Measurements from ENCODE around the gene GALNT9.
"Not testable (repeated sequence)": the region's sequence is repeated elsewhere in the genome, so short reads cannot be mapped to it uniquely, and the experiment has no call there.

Gene GALNT9

GRCh38 chr12:132158677-132159554, 170.5 kb downstream of the GALNT9 start:
- no peak for DNase-seq (ENCODE audit: low spot score in 2 of 2)
- H3K27ac Mint-ChIP-seq = no peak overlapping the region
- no peak for ATAC-seq
- no peaks in the 10 kb centered on the region for H3K36me3 Mint-ChIP-seq
- H3K4me3 Mint-ChIP-seq = no peak overlapping the region
- H3K4me1 Mint-ChIP-seq = peaks cover 9% of the 10 kb centered on the region
- H3K9me3 Mint-ChIP-seq = no peaks in the 10 kb centered on the region

GRCh38 chr12:132157733-132158409, 171.5 kb downstream of the GALNT9 start:
- no peak overlapping the region for H3K4me3 Mint-ChIP-seq
- peaks cover under 1% of the 10 kb centered on the region for H3K4me1 Mint-ChIP-seq
- H3K27ac Mint-ChIP-seq = no peak overlapping the region
- H3K9me3 Mint-ChIP-seq = no peaks in the 10 kb centered on the region
- H3K36me3 Mint-ChIP-seq = no peaks in the 10 kb centered on the region
- no peak for ATAC-seq
- no peak for DNase-seq (ENCODE audit: low spot score in 2 of 2)

GRCh38 chr12:132156573-132157325, 172.6 kb downstream of the GALNT9 start:
- H3K9me3 Mint-ChIP-seq = no peaks in the 10 kb centered on the region
- no peak for ATAC-seq
- H3K4me1 Mint-ChIP-seq = no peaks in the 10 kb centered on the region
- H3K27ac Mint-ChIP-seq = no peak overlapping the region
- DNase-seq (ENCODE audit: low spot score in 2 of 2) = no peak
- no peak overlapping the region for H3K4me3 Mint-ChIP-seq
- no peaks in the 10 kb centered on the region for H3K36me3 Mint-ChIP-seq

- no peak for DNase-seq (ENCODE audit: low spot score in 2 of 2)
- no peaks in the 10 kb centered on the region for H3K9me3 Mint-ChIP-seq
- no peak overlapping the region for H3K27ac Mint-ChIP-seq
- H3K4me3 Mint-ChIP-seq = no peak overlapping the region
- no peaks in the 10 kb centered on the region for H3K4me1 Mint-ChIP-seq
- no peak for ATAC-seq
- H3K36me3 Mint-ChIP-seq = no peaks in the 10 kb centered on the region
Observed at GRCh38 chr12:132155771-132156572, 173.4 kb downstream of the GALNT9 start.

GRCh38 chr12:132154941-132155770, 174.2 kb downstream of the GALNT9 start:
- DNase-seq (ENCODE audit: low spot score in 2 of 2) = no peak
- Mint-ChIP-seq H3K27ac (no peak overlapping the region), H3K9me3 (no peaks in the 10 kb centered on the region), H3K36me3 (no peaks in the 10 kb centered on the region), H3K4me3 (no peak overlapping the region), H3K4me1 (no peaks in the 10 kb centered on the region)
- peak; percentile 54 for ATAC-seq

GRCh38 chr12:132154341-132154761, 175.0 kb downstream of the GALNT9 start:
- H3K4me3 Mint-ChIP-seq = no peak overlapping the region
- peak; percentile 6 for ATAC-seq
- no peaks in the 10 kb centered on the region for H3K4me1 Mint-ChIP-seq
- H3K27ac Mint-ChIP-seq = no peak overlapping the region
- no peaks in the 10 kb centered on the region for H3K36me3 Mint-ChIP-seq
- DNase-seq (ENCODE audit: low spot score in 2 of 2) = no peak
- H3K9me3 Mint-ChIP-seq = no peaks in the 10 kb centered on the region

- no peak overlapping the region for H3K4me3 Mint-ChIP-seq
- peak; percentile 90 for ATAC-seq
Observed at GRCh38 chr12:132153501-132154340, 175.7 kb downstream of the GALNT9 start.

GRCh38 chr12:132152953-132153352, 176.4 kb downstream of the GALNT9 start:
- DNase-seq (ENCODE audit: low spot score in 2 of 2) (no peak), ATAC-seq (no peak)
- Mint-ChIP-seq H3K27ac (no peak overlapping the region), H3K4me1 (no peaks in the 10 kb centered on the region), H3K4me3 (no peak overlapping the region), H3K9me3 (no peaks in the 10 kb centered on the region), H3K36me3 (no peaks in the 10 kb centered on the region)

More at GRCh38 chr12:132153501-132154340, 175.7 kb downstream of the GALNT9 start:
- no peaks in the 10 kb centered on the region for H3K36me3 Mint-ChIP-seq
- no peaks in the 10 kb centered on the region for H3K9me3 Mint-ChIP-seq
- H3K4me1 Mint-ChIP-seq = no peaks in the 10 kb centered on the region
- peak; percentile 44 to 74 for DNase-seq (ENCODE audit: low spot score in 2 of 2)
- no peak overlapping the region for H3K27ac Mint-ChIP-seq

- ATAC-seq = no peak
- Mint-ChIP-seq H3K9me3 (no peaks in the 10 kb centered on the region), H3K36me3 (no peaks in the 10 kb centered on the region), H3K4me3 (no peak overlapping the region), H3K27ac (no peak overlapping the region), H3K4me1 (no peaks in the 10 kb centered on the region)
- DNase-seq (ENCODE audit: low spot score in 2 of 2) = no peak
Observed at GRCh38 chr12:132152411-132152821, 177.0 kb downstream of the GALNT9 start.

- DNase-seq (ENCODE audit: low spot score in 2 of 2) (no peak), ATAC-seq (no peak)
- no peak overlapping the region for H3K4me3 Mint-ChIP-seq
- H3K27ac Mint-ChIP-seq = no peak overlapping the region
- no peaks in the 10 kb centered on the region for H3K9me3 Mint-ChIP-seq
- H3K36me3 Mint-ChIP-seq = no peaks in the 10 kb centered on the region
- peaks cover under 1% of the 10 kb centered on the region for H3K4me1 Mint-ChIP-seq
Observed at GRCh38 chr12:132151766-132152410, 177.5 kb downstream of the GALNT9 start.

- DNase-seq (ENCODE audit: low spot score in 2 of 2) = no peak
- no peak overlapping the region for H3K4me3 Mint-ChIP-seq
- H3K9me3 Mint-ChIP-seq = no peaks in the 10 kb centered on the region
- ATAC-seq = no peak
- H3K36me3 Mint-ChIP-seq = peaks cover 6% of the 10 kb centered on the region
- no peak overlapping the region for H3K27ac Mint-ChIP-seq
- peaks cover 7% of the 10 kb centered on the region for H3K4me1 Mint-ChIP-seq
Observed at GRCh38 chr12:132151145-132151765, 178.1 kb downstream of the GALNT9 start.

- peaks cover 10% of the 10 kb centered on the region for H3K36me3 Mint-ChIP-seq
- no peak for ATAC-seq
- H3K9me3 Mint-ChIP-seq = no peaks in the 10 kb centered on the region
- H3K4me1 Mint-ChIP-seq = peaks cover 12% of the 10 kb centered on the region
- H3K4me3 Mint-ChIP-seq = no peak overlapping the region
- H3K27ac Mint-ChIP-seq = no peak overlapping the region
- DNase-seq (ENCODE audit: low spot score in 2 of 2) = no peak
Observed at GRCh38 chr12:132150780-132151144, 178.6 kb downstream of the GALNT9 start.

GRCh38 chr12:132149526-132149925, 179.9 kb downstream of the GALNT9 start:
- H3K9me3 Mint-ChIP-seq; ATAC-seq; DNase-seq (ENCODE audit: low spot score in 2 of 2); H3K27ac Mint-ChIP-seq; H3K4me3 Mint-ChIP-seq: not testable (repeated sequence)
- Mint-ChIP-seq H3K36me3 (peaks cover 22% of the 10 kb centered on the region), H3K4me1 (peaks cover 23% of the 10 kb centered on the region)
